HFFc6 (cell line): ENCODE measurements around the gene ATF7IP. TPM values are rescaled to one million over a fixed set of nuclear protein-coding genes. Genes with fewer than 3 reads are reported as not detected.

Experiments used
- DNase-seq: peaks from one replicate; pipeline ENCODE4 v3.0.0-alpha.2; 2018
- H3K27ac Mint-ChIP-seq: 2 replicates; pipeline ENCODE4 v1.8.0; 2020; ENCODE audit warnings: mild to moderate bottlenecking, mixed read lengths
- H3K27me3 Mint-ChIP-seq: 2 replicates; pipeline ENCODE4 v1.8.0; 2021; ENCODE audit warnings: mild to moderate bottlenecking, moderate library complexity, mixed read lengths; ENCODE audit not compliant: insufficient read depth
- H3K36me3 Mint-ChIP-seq: 2 replicates; pipeline ENCODE4 v1.8.0; 2021; ENCODE audit warnings: low read depth, mixed read lengths
- H3K4me1 Mint-ChIP-seq: 2 replicates; pipeline ENCODE4 v1.8.0; 2020; ENCODE audit warnings: low read depth, mixed read lengths
- H3K4me3 Mint-ChIP-seq: 2 replicates; pipeline ENCODE4 v1.8.0; 2020; ENCODE audit warnings: mild to moderate bottlenecking, moderate library complexity, mixed read lengths
- H3K9me3 Mint-ChIP-seq: 2 replicates; pipeline ENCODE4 v1.8.0; 2020; ENCODE audit warnings: mild to moderate bottlenecking, mixed read lengths
- CTCF ChIP-seq: fragments of 200-600 bp; sonication (generic); IDR thresholded peaks from 2 replicates; pipeline ENCODE4 v1.5.0; 2021; ENCODE audit warnings: antibody characterized with exemption, mild to moderate bottlenecking
- total RNA-seq, 6 experiments: library from RNA; stranded (reverse); fragmentation: NEBNext Ultra II Directional; extraction: Animal tissue kit (Norgen Biotek cat#: 25700); gene quantifications; 2 replicates in 1 of 6; 3 replicates in 5 of 6; pipeline ENCODE4 v1.2.3, GENCODE V29; 2021

ATF7IP gene
- total RNA-seq, 6 experiments from 2014 or later, result 38.3 to 47.3 (median 41.7) TPM

GRCh38 chr12:14454098-14454907 lies 88.8 kb downstream of the ATF7IP start:
- DNase-seq, result peak; percentile 50
- Mint-ChIP-seq H3K4me1 (peaks cover 19% of the 10 kb centered on the region), H3K9me3 (no peaks in the 10 kb centered on the region), H3K27ac (no peak overlapping the region), H3K27me3 (no peaks in the 10 kb centered on the region), H3K4me3 (no peak overlapping the region), H3K36me3 (peaks cover 28% of the 10 kb centered on the region; the same call in 1 of the 2 replicates)
- peak; percentile 74 for TF ChIP-seq CTCF

GRCh38 chr12:14460212-14460841 lies 94.8 kb downstream of the ATF7IP start:
- H3K27me3 Mint-ChIP-seq, result no peaks in the 10 kb centered on the region
- TF ChIP-seq CTCF, result no peak
- DNase-seq, result no peak
- H3K9me3 Mint-ChIP-seq, result no peaks in the 10 kb centered on the region
- no peak overlapping the region for H3K4me3 Mint-ChIP-seq
- H3K36me3 Mint-ChIP-seq, result peaks cover 17% of the 10 kb centered on the region
- peaks cover 7% of the 10 kb centered on the region for H3K4me1 Mint-ChIP-seq
- no peak overlapping the region for H3K27ac Mint-ChIP-seq

- no peak for TF ChIP-seq CTCF
- DNase-seq, result no peak
- Mint-ChIP-seq H3K27me3 (no peaks in the 10 kb centered on the region), H3K36me3 (peaks cover 73% of the 10 kb centered on the region), H3K4me1 (peaks cover 8% of the 10 kb centered on the region), H3K9me3 (peaks cover 37% of the 10 kb centered on the region), H3K27ac (no peak overlapping the region), H3K4me3 (no peak overlapping the region)
Observed at GRCh38 chr12:14471497-14471896, 106.0 kb downstream of the ATF7IP start.

GRCh38 chr12:14473707-14474287 lies 108.3 kb downstream of the ATF7IP start:
- Mint-ChIP-seq H3K27ac (no peak overlapping the region), H3K9me3 (peaks cover 37% of the 10 kb centered on the region), H3K4me3 (no peak overlapping the region), H3K4me1 (no peaks in the 10 kb centered on the region), H3K27me3 (no peaks in the 10 kb centered on the region), H3K36me3 (peaks cover 63% of the 10 kb centered on the region)
- peak; percentile 13 for DNase-seq
- no peak for TF ChIP-seq CTCF

GRCh38 chr12:14479004-14479403 lies 113.5 kb downstream of the ATF7IP start:
- no peak overlapping the region for H3K27ac Mint-ChIP-seq
- DNase-seq, result no peak
- H3K4me1 Mint-ChIP-seq, result no peaks in the 10 kb centered on the region
- peaks cover 18% of the 10 kb centered on the region for H3K9me3 Mint-ChIP-seq
- peaks cover 48% of the 10 kb centered on the region for H3K36me3 Mint-ChIP-seq
- no peak overlapping the region for H3K4me3 Mint-ChIP-seq
- H3K27me3 Mint-ChIP-seq, result no peaks in the 10 kb centered on the region; the same call in 1 of the 2 replicates
- no peak for TF ChIP-seq CTCF
